Erythroblast (primary cell): ENCODE measurements around the gene HACE1.
"Not testable (repeated sequence)": the region's sequence is repeated elsewhere in the genome, so short reads cannot be mapped to it uniquely, and the experiment has no call there.

ENCODE experiments used
- GATA1 ChIP-seq: IDR thresholded peaks from 2 replicates; pipeline ENCODE4 v1.6.1; 2011; ENCODE audit warnings: low read depth, mild to moderate bottlenecking, control low read depth, low read length, moderate library complexity
- POLR2A ChIP-seq: IDR thresholded peaks from 2 replicates; pipeline ENCODE4 v1.6.1; 2011; ENCODE audit warnings: mild to moderate bottlenecking, low read length

DNA sequence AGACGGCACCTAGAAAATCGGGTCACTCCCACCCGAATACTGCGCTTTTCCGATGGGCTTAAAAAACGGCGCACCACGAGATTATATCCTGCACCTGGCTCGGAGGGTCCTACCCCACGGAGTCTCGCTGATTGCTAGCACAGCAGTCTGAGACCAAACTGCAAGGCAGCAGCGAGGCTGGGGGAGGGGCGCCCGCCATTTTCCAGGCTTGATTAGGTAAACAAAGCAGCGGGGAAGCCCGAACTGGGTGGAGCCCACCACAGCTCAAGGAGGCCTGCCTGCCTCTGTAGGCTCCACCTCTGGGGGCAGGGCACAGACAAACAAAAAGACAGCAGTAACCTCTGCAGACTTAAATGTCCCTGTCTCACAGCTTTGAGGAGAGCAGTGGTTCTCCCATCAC is 122.2 kb downstream of the HACE1 start:
- not testable (repeated sequence) for TF ChIP-seq POLR2A, GATA1
